Karpas-422 (cell line): ENCODE results near the gene HSFX1. TPM values are rescaled to one million over a fixed set of nuclear protein-coding genes. Genes with fewer than 3 reads are reported as not detected.
"Not testable (repeated sequence)": the region's sequence is repeated elsewhere in the genome, so short reads cannot be mapped to it uniquely, and the experiment has no call there.

Experiments
- DNase-seq: peaks from one replicate; pipeline ENCODE4 v3.0.0-alpha.2; 2015
- H2AFZ ChIP-seq: fragments of 200-600 bp; sonication (generic); 2 replicates; pipeline ENCODE4 v1.6.1; 2014; ENCODE audit warnings: antibody characterized with exemption, low read length, mixed read lengths
- H3K27ac ChIP-seq: fragments of 200-600 bp; sonication (generic); 2 replicates; pipeline ENCODE4 v1.5.1; 2014; ENCODE audit warnings: mild to moderate bottlenecking, low read length, moderate library complexity
- H3K27me3 ChIP-seq: fragments of 200-600 bp; sonication (generic); 2 replicates; pipeline ENCODE4 v1.6.1; 2014; ENCODE audit warnings: low read length, mixed read lengths
- H3K36me3 ChIP-seq: fragments of 200-600 bp; sonication (generic); 2 replicates; pipeline ENCODE4 v1.6.1; 2014; ENCODE audit warnings: low read length, mixed read lengths; ENCODE audit not compliant: insufficient read depth
- H3K4me1 ChIP-seq: fragments of 200-600 bp; sonication (generic); 2 replicates; pipeline ENCODE4 v1.6.1; 2014; ENCODE audit warnings: mild to moderate bottlenecking, low read length, mixed read lengths
- H3K4me2 ChIP-seq: fragments of 200-600 bp; sonication (generic); 2 replicates; pipeline ENCODE4 v1.6.1; 2014; ENCODE audit warnings: low read length, low read depth, mild to moderate bottlenecking; ENCODE audit not compliant: poor library complexity, severe bottlenecking
- H3K4me3 ChIP-seq: fragments of 200-600 bp; sonication (generic); 2 replicates; pipeline ENCODE4 v1.5.1; 2014; ENCODE audit warnings: mild to moderate bottlenecking, antibody characterized with exemption, low read length, mixed read lengths
- H3K79me2 ChIP-seq: fragments of 200-600 bp; sonication (generic); 2 replicates; pipeline ENCODE4 v1.6.1; 2014; ENCODE audit warnings: mild to moderate bottlenecking, low read length, mixed read lengths
- H3K9ac ChIP-seq: fragments of 200-600 bp; sonication (generic); 2 replicates; pipeline ENCODE4 v1.6.0; 2014; ENCODE audit warnings: low read length
- H3K9me2 ChIP-seq: fragments of 200-600 bp; sonication (generic), shearing (Covaris generic); replicated peaks from 2 replicates; pipeline ENCODE4 v1.6.0; 2014; ENCODE audit warnings: mild to moderate bottlenecking, low read length, moderate library complexity; ENCODE audit not compliant: insufficient read depth
- H3K9me3 ChIP-seq: fragments of 300-700, 200-600 bp; sonication (generic); 2 replicates; pipeline ENCODE4 v1.6.1; 2014; ENCODE audit warnings: low read length, mixed read lengths
- H4K20me1 ChIP-seq: fragments of 200-600 bp; sonication (generic); 2 replicates; pipeline ENCODE4 v1.6.1; 2014; ENCODE audit warnings: mild to moderate bottlenecking, antibody characterized with exemption, low read length, low read depth; ENCODE audit not compliant: insufficient read depth
- total RNA-seq: library from RNA; depleted of rRNA; stranded (reverse); fragments of >200 nt; shearing (Covaris generic); gene quantifications from 2 replicates; pipeline ENCODE4 v1.2.3, GENCODE V29; 2014; ENCODE audit warnings: low replicate concordance; rRNA removed

Gene HSFX1, protein sequence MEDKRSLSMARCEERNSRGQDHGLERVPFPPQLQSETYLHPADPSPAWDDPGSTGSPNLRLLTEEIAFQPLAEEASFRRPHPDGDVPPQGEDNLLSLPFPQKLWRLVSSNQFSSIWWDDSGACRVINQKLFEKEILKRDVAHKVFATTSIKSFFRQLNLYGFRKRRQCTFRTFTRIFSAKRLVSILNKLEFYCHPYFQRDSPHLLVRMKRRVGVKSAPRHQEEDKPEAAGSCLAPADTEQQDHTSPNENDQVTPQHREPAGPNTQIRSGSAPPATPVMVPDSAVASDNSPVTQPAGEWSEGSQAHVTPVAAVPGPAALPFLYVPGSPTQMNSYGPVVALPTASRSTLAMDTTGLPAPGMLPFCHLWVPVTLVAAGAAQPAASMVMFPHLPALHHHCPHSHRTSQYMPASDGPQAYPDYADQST
- total RNA-seq: 1.2 TPM in 1 of 2 replicates, not detected in the other

GRCh38 chrX:149773768-149774167, at the start of gene HSFX1:
TSS of gene HSFX1 (plus strand) at chrX:149774068. CDS start at chrX:149774682, 614 bp downstream.
- not testable (repeated sequence) for H4K20me1 ChIP-seq, H3K79me2 ChIP-seq, H3K4me1 ChIP-seq, H3K27ac ChIP-seq, H3K27me3 ChIP-seq, H2AFZ ChIP-seq, H3K9me3 ChIP-seq, H3K4me3 ChIP-seq, H3K9me2 ChIP-seq, H3K4me2 ChIP-seq, H3K9ac ChIP-seq, H3K36me3 ChIP-seq, DNase-seq

DNA sequence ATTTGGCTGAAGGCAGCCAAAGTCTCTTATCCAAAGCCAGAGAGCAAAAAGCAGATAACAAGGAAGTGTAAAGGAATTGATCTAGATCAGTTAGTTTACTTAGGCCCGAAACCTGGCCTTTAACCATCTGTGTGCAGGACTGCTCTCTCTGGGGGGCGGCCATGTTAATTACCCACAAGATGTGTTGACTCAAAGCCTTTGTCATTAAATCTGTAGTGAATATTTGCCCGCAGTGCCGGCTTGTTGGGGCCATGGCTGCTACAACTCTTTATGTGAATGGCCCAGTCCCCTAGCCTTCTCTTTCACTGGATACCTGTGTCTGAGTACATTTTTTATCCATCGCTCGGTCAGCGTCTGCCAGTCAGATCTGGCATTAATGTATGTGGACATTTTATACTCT, 46.6 kb upstream of the HSFX1 start:
- not testable (repeated sequence) for H3K4me2 ChIP-seq, H3K36me3 ChIP-seq, DNase-seq

GRCh38 chrX:149742269-149742668, 31.6 kb upstream of the HSFX1 start:
- not testable (repeated sequence) for H4K20me1 ChIP-seq, H3K9me3 ChIP-seq, H3K27me3 ChIP-seq, H3K4me2 ChIP-seq, H3K79me2 ChIP-seq, H3K9ac ChIP-seq, H3K4me3 ChIP-seq, H3K9me2 ChIP-seq, H3K36me3 ChIP-seq, H3K27ac ChIP-seq, H3K4me1 ChIP-seq, DNase-seq, H2AFZ ChIP-seq

More for the DNA sequence above, 46.6 kb upstream of the HSFX1 start:
- H2AFZ ChIP-seq, H3K9me3 ChIP-seq, H3K79me2 ChIP-seq, H3K4me3 ChIP-seq, H3K27ac ChIP-seq, H4K20me1 ChIP-seq, H3K9ac ChIP-seq, H3K4me1 ChIP-seq, H3K9me2 ChIP-seq, H3K27me3 ChIP-seq: not testable (repeated sequence)

DNA sequence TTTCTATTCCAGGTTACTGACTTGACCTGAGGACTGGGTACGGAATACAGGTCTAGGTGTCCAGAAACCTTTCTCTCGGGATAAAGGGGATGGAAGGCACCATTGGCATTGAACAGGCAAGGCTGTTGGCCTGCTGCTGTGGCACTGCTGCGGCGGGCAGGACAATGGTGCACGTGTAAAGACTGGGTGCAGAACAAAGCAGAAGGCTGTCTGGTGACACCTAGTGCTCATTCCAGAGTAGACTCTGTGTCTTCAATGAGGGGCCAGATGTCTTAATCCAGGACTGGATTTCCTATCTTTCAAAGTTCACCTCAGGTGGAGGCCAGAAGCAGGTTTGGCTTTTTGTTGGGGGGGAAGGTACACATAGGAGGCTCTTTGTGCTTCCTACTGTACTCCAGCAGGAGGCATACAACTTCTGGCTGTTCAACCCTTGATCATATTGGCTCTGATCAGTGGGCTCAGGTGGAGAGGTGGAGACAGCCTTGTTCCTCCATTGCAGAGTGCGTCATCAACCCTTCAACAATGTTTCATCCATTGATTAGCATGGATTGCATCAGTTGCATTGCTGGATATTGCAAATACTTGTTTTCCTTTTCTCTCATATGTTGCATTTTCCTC, 27.4 kb upstream of the HSFX1 start:
- H4K20me1 ChIP-seq, H3K9me2 ChIP-seq, H3K27me3 ChIP-seq, H3K4me2 ChIP-seq, H3K4me1 ChIP-seq, H3K79me2 ChIP-seq, H3K36me3 ChIP-seq, H3K4me3 ChIP-seq, H3K9ac ChIP-seq, H3K9me3 ChIP-seq, DNase-seq, H2AFZ ChIP-seq, H3K27ac ChIP-seq: not testable (repeated sequence)

GRCh38 chrX:149757206-149758067, 16.4 kb upstream of the HSFX1 start:
- no peaks in the 10 kb centered on the region for H4K20me1 ChIP-seq
- no peak overlapping the region for H2AFZ ChIP-seq

DNA sequence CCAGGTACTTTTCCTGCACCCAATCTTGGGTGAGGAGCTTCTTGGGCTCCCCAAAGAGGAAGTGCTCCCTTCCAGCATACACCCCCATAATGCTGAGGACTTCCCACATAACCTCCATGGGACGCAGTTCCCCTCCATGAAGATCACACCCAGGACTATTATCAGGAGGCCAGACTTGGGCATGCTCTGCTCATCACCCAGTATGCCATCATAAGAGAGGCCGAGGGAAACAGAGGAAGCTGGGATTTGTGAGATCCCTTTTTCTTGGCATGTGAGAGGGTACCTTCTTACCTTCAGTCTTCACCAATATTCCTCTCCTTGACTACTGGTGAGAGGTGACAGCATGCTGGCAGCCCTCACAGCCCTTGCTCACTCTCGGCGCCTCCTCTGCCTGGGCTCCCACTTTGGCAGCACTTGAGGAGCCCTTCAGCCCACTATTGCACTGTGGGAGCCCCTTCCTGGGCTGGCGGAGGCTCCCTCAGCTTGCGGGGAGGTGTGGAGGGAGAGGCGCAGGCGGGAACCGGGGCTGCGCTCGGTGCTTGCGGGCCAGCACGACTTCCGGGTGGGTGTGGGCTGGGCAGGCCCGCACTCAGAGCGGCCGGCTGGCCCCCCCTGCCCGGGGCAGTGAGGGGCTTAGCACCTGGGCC, 15.7 kb upstream of the HSFX1 start:
- Histone ChIP-seq H3K27ac (no peak overlapping the region), H3K9ac (no peak overlapping the region), H3K4me3 (no peak overlapping the region), H3K9me2 (no peaks in the 10 kb centered on the region), H3K4me1 (no peaks in the 10 kb centered on the region), H3K9me3 (no peaks in the 10 kb centered on the region), H3K4me2 (no peak overlapping the region), H2AFZ (no peak overlapping the region), H3K27me3 (no peaks in the 10 kb centered on the region), H4K20me1 (no peaks in the 10 kb centered on the region), H3K36me3 (no peaks in the 10 kb centered on the region), H3K79me2 (no peaks in the 10 kb centered on the region)
- no peak for DNase-seq

More at GRCh38 chrX:149757206-149758067, 16.4 kb upstream of the HSFX1 start:
- Histone ChIP-seq H3K9me3 (no peaks in the 10 kb centered on the region), H3K4me3 (no peak overlapping the region), H3K4me1 (no peaks in the 10 kb centered on the region), H3K79me2 (no peaks in the 10 kb centered on the region), H3K36me3 (no peaks in the 10 kb centered on the region), H3K4me2 (no peak overlapping the region), H3K27me3 (no peaks in the 10 kb centered on the region), H3K9me2 (no peaks in the 10 kb centered on the region), H3K9ac (no peak overlapping the region), H3K27ac (no peak overlapping the region)
- DNase-seq: no peak

DNA sequence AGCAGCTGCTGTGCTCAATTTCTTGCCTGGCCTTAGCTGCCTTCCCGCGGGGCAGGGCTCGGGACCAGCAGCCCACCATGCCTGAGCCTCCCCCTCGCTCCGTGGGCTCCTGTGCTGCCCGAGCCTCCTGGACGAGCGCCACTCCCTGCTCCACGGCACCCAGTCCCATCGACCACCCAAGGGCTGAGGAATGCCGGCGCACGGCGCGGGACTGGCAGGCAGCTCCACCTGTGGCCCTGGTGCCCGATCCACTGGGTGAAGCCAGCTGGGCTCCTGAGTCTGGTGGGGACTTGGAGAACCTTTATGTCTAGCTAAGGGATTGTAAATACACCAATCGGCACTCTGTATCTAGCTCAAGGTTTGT, 15.2 kb upstream of the HSFX1 start:
- not testable (repeated sequence) for H2AFZ ChIP-seq, H3K9me2 ChIP-seq, H3K27me3 ChIP-seq, H3K79me2 ChIP-seq, H3K4me1 ChIP-seq, H3K27ac ChIP-seq, H3K4me3 ChIP-seq, H3K36me3 ChIP-seq, H4K20me1 ChIP-seq, H3K4me2 ChIP-seq, H3K9ac ChIP-seq, H3K9me3 ChIP-seq, DNase-seq

GRCh38 chrX:149759824-149760223, 14.0 kb upstream of the HSFX1 start:
- H3K4me1 ChIP-seq: no peaks in the 10 kb centered on the region
- no peaks in the 10 kb centered on the region for H3K9me2 ChIP-seq
- no peak overlapping the region for H3K9ac ChIP-seq
- no peaks in the 10 kb centered on the region for H3K9me3 ChIP-seq
- H3K79me2 ChIP-seq: no peaks in the 10 kb centered on the region
- DNase-seq: no peak
- H3K27ac ChIP-seq: no peak overlapping the region
- H2AFZ ChIP-seq: no peak overlapping the region
- no peak overlapping the region for H3K4me3 ChIP-seq
- H4K20me1 ChIP-seq: no peaks in the 10 kb centered on the region
- H3K27me3 ChIP-seq: no peaks in the 10 kb centered on the region
- H3K36me3 ChIP-seq: no peaks in the 10 kb centered on the region
- no peak overlapping the region for H3K4me2 ChIP-seq
